22Rv1 (cell line): ENCODE data around the gene CPNE9.

Source experiments
- ZFX ChIP-seq: fragments of 450-650 bp; IDR thresholded peaks from 2 replicates; pipeline ENCODE4 v1.6.1; 2017; ENCODE audit warnings: antibody characterized with exemption, borderline replicate concordance
- TF ChIP-seq, protein P1 (sequence below): fragments of 450-650 bp; IDR thresholded peaks from 2 replicates; pipeline ENCODE4 v1.5.1; 2017; ENCODE audit warnings: mild to moderate bottlenecking

DNA sequence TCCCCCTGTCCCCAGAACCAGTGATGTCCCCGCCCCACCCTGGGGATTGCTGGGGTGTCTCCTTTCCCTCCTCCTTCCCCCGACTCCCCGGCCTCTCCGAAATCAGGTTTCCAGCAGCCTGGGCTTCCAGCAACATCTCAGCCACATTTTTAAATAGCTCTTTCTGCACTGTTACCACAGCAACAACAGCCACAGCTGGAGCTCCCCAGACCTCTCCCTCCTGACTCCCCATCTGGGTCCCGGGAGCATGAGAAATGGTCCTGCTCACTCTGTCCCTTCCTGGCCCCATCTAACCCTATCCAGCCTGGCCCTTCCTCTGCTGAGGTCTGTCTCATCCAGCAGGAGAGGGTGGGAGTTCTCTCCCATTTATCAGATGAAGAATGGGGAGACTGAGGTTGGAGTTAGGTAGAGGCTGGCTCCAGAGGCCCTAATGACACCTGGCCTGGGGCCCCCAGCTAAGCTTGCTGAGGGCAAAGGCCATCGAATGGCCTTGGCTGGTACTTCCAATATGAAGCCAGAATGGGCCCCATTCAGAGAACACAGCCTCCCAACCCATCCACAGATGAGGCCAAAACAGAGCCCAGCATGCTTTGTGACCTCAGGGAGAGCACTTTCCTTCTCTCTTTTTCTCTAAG is 64.6 kb downstream of the CPNE9 start:
- TF ChIP-seq, protein P1, sequence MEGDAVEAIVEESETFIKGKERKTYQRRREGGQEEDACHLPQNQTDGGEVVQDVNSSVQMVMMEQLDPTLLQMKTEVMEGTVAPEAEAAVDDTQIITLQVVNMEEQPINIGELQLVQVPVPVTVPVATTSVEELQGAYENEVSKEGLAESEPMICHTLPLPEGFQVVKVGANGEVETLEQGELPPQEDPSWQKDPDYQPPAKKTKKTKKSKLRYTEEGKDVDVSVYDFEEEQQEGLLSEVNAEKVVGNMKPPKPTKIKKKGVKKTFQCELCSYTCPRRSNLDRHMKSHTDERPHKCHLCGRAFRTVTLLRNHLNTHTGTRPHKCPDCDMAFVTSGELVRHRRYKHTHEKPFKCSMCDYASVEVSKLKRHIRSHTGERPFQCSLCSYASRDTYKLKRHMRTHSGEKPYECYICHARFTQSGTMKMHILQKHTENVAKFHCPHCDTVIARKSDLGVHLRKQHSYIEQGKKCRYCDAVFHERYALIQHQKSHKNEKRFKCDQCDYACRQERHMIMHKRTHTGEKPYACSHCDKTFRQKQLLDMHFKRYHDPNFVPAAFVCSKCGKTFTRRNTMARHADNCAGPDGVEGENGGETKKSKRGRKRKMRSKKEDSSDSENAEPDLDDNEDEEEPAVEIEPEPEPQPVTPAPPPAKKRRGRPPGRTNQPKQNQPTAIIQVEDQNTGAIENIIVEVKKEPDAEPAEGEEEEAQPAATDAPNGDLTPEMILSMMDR: no peak
- no peak for TF ChIP-seq ZFX
